Astrocyte of the spinal cord (primary cell): ENCODE results near the gene BHLHA9.

Experiments
- DNase-seq: peaks from one replicate; pipeline ENCODE4 v3.0.0; 2011; ENCODE audit warnings: low read depth, low spot score
- H3K4me3 ChIP-seq: 2 replicates; pipeline ENCODE4 v1.5.1; 2011; ENCODE audit warnings: low read depth, mild to moderate bottlenecking, low read length, moderate library complexity
- in situ Hi-C: cut with HindIII; loops from 2 replicates; pipeline ENCODE4 v1.10.0; 2017; ENCODE audit warnings: low sequenced_read_pairs
- TF ChIP-seq, protein P1 (sequence below): IDR thresholded peaks from 2 replicates; pipeline ENCODE4 v1.5.1; 2012; ENCODE audit warnings: low read depth, mild to moderate bottlenecking, low read length, inconsistent platforms

BHLHA9 gene

DNA sequence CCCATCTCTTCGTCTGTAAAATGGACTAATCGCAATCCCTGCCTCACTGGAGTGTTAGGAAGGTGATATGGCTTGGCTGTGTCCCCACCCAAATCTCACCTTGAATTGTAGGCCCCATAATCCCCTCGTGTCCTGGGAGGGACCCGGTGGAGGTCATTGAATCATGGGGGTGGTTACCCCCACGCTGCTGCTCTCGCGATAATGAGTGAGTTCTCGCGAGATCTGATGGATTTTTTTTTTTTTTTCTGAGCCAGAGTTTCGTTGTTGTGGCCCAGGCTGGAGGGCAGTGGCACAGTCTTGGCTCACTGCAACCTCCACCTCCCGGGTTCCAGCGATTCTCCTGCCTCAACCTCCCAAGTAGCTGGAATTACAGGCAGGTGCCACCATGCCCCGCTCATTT lies 20.4 kb downstream of the BHLHA9 start:
- DNase-seq = no peak
- H3K4me3 ChIP-seq = no peak overlapping the region
- in situ Hi-C loops = no loop called here
- TF ChIP-seq, protein P1, sequence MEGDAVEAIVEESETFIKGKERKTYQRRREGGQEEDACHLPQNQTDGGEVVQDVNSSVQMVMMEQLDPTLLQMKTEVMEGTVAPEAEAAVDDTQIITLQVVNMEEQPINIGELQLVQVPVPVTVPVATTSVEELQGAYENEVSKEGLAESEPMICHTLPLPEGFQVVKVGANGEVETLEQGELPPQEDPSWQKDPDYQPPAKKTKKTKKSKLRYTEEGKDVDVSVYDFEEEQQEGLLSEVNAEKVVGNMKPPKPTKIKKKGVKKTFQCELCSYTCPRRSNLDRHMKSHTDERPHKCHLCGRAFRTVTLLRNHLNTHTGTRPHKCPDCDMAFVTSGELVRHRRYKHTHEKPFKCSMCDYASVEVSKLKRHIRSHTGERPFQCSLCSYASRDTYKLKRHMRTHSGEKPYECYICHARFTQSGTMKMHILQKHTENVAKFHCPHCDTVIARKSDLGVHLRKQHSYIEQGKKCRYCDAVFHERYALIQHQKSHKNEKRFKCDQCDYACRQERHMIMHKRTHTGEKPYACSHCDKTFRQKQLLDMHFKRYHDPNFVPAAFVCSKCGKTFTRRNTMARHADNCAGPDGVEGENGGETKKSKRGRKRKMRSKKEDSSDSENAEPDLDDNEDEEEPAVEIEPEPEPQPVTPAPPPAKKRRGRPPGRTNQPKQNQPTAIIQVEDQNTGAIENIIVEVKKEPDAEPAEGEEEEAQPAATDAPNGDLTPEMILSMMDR = no peak

DNA sequence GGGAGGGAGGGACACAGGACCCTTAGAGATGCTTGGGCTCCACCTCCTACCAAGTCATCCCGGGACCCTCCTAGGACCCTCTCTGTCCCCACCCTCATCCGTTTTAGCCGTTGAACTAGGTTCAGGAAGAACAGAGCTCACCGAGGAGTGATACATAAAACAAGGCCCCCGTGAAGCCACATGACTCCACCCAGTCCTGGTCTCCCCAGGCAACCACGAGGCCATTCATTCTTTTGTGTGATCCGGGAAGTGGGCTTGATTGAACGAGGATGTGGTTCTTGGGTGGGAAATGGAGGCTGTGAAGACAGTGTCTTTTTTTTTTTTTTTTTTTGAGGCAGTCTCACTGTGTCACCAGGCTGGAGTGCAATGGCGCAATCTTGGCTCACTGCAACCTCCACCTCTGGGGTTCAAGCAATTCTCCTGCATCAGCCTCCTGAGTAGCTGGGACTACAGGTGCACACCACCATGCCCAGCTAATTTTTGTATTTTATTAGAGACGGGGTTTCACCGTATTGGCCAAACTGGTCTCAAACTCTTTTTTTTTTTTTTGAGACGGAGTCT lies 24.0 kb downstream of the BHLHA9 start:
- TF ChIP-seq, protein P1 = no peak
- in situ Hi-C loops = no loop called here
- no peak for DNase-seq
- H3K4me3 ChIP-seq = no peak overlapping the region

DNA sequence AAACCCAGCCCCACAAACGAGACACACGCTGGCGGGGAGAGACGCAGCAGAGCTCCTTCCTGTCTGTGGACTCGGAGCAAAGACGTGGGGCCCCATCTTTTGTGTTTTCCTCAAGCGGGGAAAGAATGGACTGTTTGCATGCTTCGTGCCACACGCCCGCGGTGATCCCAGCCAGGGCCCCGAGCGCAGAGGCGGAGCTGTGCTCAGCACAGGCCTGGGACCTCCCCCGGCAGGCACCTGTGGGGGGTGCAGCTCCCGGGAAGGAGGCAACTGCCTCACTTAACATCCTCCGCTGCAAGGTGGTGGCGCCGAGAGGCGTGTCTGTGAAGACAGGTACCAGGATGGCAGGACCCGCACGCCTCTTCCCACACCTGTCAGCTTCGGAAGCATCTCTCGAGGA lies 28.4 kb downstream of the BHLHA9 start:
- in situ Hi-C loops = no loop called here
- H3K4me3 ChIP-seq = no peak overlapping the region
- TF ChIP-seq, protein P1 = no peak
- no peak for DNase-seq

DNA sequence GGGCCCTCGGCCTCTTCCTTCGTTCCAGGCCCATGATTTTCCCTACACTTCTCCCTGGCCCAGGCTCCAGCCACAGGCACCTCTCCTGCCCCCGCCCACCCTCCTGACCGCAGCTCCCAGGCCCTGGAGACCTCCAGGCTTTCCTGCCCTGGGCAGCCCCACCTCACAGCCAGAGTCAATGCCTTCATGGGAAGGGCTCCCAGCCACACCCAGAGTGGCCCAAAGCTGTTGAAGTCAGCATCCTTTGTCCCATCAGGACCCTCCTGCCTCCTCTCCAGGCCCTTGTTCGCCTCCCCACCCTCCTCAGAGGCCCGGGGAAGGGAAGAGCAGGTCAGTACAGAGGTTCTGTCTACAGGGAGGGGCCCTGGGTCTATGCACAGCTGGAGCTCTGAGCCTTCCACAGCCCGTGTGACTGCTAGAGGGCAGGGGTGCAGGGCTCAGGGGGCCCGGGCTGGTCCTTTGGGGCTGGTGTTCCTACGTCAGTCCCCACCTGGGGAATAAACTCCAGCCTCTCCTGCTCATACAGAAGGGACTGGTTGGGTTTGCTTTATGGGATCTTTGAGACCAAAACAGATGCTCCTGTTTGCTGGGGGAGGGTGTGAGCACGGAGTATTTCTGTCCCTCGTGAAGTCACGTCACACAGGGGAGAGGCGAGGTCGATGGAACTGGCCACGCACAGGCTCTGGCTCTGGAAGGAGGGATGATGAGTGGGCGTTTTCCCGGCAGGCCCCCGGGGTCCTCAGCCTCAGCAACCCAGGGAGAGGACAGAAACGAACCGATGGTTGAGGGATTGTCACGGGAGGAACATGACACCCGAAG lies 29.5 kb downstream of the BHLHA9 start:
- TF ChIP-seq, protein P1 = no peak
- H3K4me3 ChIP-seq = no peak overlapping the region
- DNase-seq = no peak
- in situ Hi-C loops = no loop called here

DNA sequence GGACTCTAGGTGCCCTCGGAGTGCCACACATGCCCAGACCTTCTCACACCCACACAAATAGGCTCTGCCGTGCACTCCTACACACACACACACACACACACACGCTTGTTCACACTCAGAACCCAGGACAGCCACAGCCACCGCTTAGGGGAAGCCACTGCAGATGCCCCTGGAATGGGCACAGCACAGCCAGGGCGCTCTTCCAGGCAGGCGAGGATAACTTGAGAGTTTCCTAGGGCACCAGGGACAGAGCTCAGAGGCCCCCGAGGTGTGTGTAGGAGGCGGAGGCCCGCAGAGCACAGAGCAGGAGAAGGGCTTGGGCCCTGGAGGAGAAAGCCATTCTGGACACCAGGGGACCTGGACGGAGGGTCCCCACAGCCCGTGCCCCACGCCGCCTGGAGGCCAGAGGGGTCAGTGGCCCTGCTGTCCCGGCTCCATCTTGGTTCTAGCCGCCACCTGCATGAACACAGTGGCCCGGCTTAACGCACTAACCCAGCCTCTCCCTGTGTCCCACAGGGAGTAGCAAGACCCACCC lies 30.2 kb downstream of the BHLHA9 start:
- H3K4me3 ChIP-seq = no peak overlapping the region
- in situ Hi-C loops = no loop called here
- TF ChIP-seq, protein P1 = no peak
- DNase-seq = no peak

DNA sequence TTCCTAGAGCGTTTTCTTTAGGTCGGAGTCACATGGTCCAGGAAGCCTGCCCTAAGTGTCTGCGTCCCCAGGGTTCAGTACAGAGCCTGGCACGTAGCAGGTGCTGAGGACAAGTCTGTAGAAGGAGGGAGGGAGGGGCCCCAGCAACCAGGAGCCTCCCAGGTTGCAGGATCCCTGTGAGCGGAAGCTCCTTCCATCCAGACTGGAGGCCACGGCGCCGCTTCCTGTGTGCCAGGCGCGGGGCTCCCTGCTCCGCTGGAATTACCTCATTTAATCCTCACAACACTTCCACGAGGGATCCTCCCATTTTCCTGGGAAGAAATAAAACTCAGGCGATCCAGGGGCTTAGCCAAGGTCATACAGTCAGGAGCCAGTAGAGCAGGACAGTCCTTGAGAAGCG lies 31.3 kb downstream of the BHLHA9 start:
- TF ChIP-seq, protein P1 = no peak
- no peak for DNase-seq
- H3K4me3 ChIP-seq = no peak overlapping the region
- in situ Hi-C loops = no loop called here
